ENCODE data around the gene RBM10. TPM values are rescaled to one million over a fixed set of nuclear protein-coding genes. Genes with fewer than 3 reads are reported as not detected.
A peak's percentile ranks its signal among the peaks of the same experiment; 100 is the strongest.

RBM10 gene
- total RNA-seq, 1 donor from 2014 or later: 64.6 TPM

DNA sequence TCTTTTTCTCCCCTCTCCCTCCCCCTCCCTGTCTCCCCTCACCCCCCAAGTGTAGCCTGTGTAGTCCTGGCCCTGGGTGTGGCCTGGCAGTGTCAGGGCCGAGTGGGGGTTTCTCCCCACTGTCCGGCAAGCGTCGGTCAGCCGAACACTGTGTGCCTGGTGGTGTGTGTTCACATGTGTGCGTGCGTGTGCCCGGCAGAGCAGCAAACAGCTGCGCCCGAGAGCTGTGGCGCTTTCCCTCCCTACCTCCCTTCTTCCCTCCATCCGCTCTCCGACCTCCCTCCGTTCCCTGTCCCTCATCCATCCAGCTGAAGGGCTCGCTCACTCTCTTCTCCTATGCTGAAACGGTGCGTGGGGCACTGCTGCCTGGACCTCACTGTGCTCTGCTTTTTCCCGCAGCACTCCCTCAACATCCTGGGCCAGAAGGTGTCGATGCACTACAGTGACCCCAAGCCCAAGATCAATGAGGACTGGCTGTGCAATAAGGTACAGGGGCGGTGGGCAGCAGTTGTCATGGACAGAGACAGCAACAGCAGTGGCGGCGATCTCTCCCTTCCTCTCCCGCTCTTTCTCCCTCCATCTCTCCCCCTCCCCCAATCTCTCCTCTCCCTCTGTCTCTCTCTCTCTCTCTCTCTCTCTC lies 31.2 kb downstream of the RBM10 start:
- H3K27me3 Mint-ChIP-seq: no peaks in the 10 kb centered on the region
- H3K36me3 Mint-ChIP-seq (ENCODE audit: low read depth): peaks cover 39% of the 10 kb centered on the region
- DNase-seq: no peak
- no peak overlapping the region for H3K27ac Mint-ChIP-seq
- H3K4me3 Mint-ChIP-seq: no peak overlapping the region
- no peaks in the 10 kb centered on the region for H3K9me3 Mint-ChIP-seq
- intact Hi-C loops (cut with micrococcal nuclease): no loop called here
- H3K4me1 Mint-ChIP-seq: no peaks in the 10 kb centered on the region

DNA sequence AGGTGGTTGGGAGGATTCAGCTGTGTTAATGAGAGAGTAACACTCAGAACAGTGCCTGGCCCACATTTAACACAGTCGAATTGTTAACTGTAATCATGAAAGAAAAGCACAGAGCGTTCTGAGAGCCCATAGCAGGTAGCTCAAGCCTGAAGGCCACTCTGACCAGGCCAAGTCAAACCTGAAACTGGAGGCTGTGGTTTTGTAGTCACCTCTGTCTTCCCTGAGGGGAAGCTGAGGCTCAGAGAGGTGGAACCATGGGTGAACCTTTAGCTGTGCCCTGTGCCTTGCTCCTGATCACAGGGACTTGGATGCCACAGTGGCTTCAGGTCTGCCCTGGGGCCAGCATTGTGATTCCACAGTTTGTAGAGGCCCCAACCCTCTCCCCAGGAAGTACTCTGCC lies 32.1 kb downstream of the RBM10 start:
- H3K27ac Mint-ChIP-seq: no peak overlapping the region
- intact Hi-C loops (cut with micrococcal nuclease): no loop called here
- no peak for DNase-seq
- no peaks in the 10 kb centered on the region for H3K27me3 Mint-ChIP-seq
- H3K36me3 Mint-ChIP-seq (ENCODE audit: low read depth): peaks cover 38% of the 10 kb centered on the region
- H3K9me3 Mint-ChIP-seq: no peaks in the 10 kb centered on the region
- no peaks in the 10 kb centered on the region for H3K4me1 Mint-ChIP-seq
- H3K4me3 Mint-ChIP-seq: no peak overlapping the region

DNA sequence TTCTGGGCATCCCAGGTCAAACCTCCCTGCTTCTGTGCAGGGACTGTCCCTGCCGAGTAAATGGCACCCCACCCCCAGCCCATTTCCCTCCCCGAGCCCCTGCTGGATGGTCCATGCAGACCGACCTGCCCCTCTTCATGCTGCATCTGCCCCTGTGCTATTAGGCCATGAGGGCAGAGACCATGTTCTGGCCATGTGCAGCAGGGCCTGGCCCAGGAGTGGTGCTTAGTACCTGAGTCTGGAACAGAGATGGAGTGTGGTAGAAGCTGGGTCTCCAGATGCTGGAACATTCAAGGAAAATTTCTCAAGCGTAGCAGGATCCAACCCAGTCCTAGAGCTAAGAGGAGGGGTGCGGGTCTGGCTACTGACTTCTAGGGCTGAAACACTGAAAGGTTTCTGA lies 33.3 kb downstream of the RBM10 start:
- Mint-ChIP-seq H3K9me3 (no peaks in the 10 kb centered on the region), H3K27me3 (no peaks in the 10 kb centered on the region), H3K27ac (no peak overlapping the region), H3K36me3 (ENCODE audit: low read depth) (peaks cover 38% of the 10 kb centered on the region), H3K4me3 (no peak overlapping the region), H3K4me1 (no peaks in the 10 kb centered on the region)
- DNase-seq: no peak
- intact Hi-C loops (cut with micrococcal nuclease): no loop called here

DNA sequence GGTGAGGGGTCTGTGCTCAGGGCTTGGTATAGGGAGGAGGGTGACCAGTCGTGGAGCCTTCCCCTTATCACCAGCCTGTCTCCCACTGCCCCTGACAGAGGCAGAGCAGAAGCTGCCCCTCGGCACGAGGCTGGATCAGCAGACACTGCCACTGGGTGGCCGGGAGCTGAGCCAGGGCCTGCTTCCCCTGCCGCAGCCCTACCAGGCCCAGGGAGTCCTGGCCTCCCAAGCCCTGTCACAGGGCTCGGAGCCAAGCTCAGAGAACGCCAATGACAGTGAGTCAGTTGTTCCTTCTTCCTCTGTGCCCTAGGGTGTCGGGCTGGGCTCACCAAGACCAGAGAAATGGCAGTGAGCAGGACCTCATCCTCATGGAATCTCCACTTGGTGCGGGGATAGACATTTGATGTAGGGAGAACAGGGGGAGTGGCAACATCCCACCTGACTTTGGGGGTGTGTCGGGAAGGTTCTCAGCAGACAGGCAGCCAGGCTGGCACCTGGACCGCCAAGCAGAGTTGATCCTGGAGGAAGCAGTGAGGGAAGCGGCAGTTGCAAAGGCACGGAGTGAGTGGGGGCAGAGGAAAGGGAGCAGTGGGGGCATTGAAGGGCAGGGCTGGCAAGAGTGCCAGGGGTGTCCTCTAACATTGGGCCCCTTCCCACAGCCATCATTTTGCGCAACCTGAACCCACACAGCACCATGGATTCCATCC lies 34.4 kb downstream of the RBM10 start:
- Mint-ChIP-seq H3K9me3 (no peaks in the 10 kb centered on the region), H3K27me3 (no peaks in the 10 kb centered on the region), H3K27ac (no peak overlapping the region), H3K4me3 (no peak overlapping the region), H3K4me1 (no peaks in the 10 kb centered on the region), H3K36me3 (ENCODE audit: low read depth) (peaks cover 37% of the 10 kb centered on the region)
- DNase-seq: no peak
- intact Hi-C loops (cut with micrococcal nuclease): no loop called here

DNA sequence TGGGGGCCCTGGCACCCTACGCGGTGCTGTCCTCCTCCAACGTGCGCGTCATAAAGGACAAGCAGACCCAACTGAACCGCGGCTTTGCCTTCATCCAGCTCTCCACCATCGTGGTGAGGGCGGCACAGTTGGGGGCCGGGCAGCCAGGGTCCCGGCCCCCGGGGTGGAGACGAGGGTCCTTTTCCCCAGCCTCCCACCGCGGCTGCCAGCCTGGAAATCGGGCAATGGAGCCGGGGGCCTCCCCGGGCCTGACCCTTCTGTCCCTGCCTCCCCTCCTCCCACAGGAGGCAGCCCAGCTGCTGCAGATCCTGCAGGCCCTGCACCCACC lies 34.9 kb downstream of the RBM10 start:
- peaks cover 38% of the 10 kb centered on the region for H3K36me3 Mint-ChIP-seq (ENCODE audit: low read depth)
- H3K4me3 Mint-ChIP-seq: no peak overlapping the region
- no peaks in the 10 kb centered on the region for H3K27me3 Mint-ChIP-seq
- no peak for DNase-seq
- no peaks in the 10 kb centered on the region for H3K4me1 Mint-ChIP-seq
- no peak overlapping the region for H3K27ac Mint-ChIP-seq
- H3K9me3 Mint-ChIP-seq: no peaks in the 10 kb centered on the region
- intact Hi-C loops (cut with micrococcal nuclease): no loop called here

DNA sequence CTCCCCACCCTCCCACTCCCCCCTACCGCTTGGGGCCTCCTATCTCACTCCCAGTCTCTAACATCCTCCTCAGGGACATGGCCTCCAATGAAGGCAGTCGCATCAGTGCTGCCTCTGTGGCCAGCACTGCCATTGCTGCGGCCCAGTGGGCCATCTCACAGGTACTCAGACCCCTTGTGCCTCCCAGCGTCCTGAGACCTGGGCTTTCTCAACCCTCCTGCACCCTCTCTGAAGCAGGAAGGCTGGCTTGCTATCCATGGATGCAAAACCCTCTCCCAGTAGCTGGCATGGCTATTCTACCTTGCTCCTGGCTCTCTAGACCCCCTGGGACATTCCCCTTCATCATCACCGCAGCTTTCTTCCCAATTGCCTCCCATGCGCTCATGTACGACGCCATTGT lies 35.3 kb downstream of the RBM10 start:
- Mint-ChIP-seq H3K9me3 (no peaks in the 10 kb centered on the region), H3K36me3 (ENCODE audit: low read depth) (peaks cover 38% of the 10 kb centered on the region), H3K27me3 (no peaks in the 10 kb centered on the region), H3K4me3 (no peak overlapping the region), H3K4me1 (no peaks in the 10 kb centered on the region), H3K27ac (no peak overlapping the region)
- intact Hi-C loops (cut with micrococcal nuclease): no loop called here
- no peak for DNase-seq

DNA sequence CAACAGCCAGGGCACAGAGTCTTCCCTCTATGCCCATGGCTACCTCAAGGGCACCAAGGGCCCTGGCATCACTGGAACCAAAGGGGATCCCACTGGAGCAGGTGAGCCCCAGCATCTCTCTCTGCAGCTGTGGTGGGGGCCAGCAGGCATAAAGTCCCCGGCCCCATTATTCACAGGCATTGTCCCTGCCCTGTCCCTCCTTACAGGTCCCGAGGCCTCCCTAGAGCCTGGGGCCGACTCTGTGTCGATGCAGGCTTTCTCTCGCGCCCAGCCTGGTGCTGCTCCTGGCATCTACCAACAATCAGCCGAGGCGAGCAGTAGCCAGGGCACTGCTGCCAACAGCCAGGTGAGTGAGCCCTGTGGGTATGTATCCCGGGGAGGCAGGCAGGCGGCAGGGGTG lies 36.3 kb downstream of the RBM10 start:
- intact Hi-C loops (cut with micrococcal nuclease): no loop called here
- no peak for DNase-seq
- H3K4me3 Mint-ChIP-seq: no peak overlapping the region
- no peak overlapping the region for H3K27ac Mint-ChIP-seq
- H3K4me1 Mint-ChIP-seq: no peaks in the 10 kb centered on the region
- no peaks in the 10 kb centered on the region for H3K9me3 Mint-ChIP-seq
- H3K36me3 Mint-ChIP-seq (ENCODE audit: low read depth): peaks cover 38% of the 10 kb centered on the region
- no peaks in the 10 kb centered on the region for H3K27me3 Mint-ChIP-seq

DNA sequence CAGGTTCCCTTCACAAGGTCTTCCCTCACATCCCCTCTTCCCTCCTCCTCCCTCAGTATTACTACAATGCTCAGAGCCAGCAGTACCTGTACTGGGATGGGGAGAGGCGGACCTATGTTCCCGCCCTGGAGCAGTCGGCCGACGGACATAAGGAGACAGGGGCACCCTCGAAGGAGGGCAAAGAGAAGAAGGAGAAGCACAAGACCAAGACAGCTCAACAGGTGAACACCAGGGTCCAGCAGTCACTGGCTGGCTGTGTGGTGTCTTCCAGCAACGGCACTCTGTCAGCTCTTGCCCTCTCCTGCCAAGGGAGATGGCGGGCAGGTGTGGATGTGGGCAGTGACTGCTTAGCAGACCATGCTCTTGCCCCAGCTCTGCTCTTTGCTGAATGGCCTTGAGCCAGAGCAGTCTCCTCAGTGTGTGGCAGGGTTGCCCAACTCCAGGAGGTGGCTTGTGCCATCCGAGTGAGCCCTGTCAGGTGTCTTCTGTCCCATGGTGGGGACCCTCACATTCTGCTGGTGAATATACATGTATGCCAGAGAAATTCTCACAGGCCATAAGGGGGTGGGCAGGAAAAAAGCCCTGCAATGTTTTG lies 37.2 kb downstream of the RBM10 start:
- no peak overlapping the region for H3K4me3 Mint-ChIP-seq
- no peaks in the 10 kb centered on the region for H3K9me3 Mint-ChIP-seq
- H3K36me3 Mint-ChIP-seq (ENCODE audit: low read depth): peaks cover 37% of the 10 kb centered on the region
- no peaks in the 10 kb centered on the region for H3K27me3 Mint-ChIP-seq
- H3K4me1 Mint-ChIP-seq: no peaks in the 10 kb centered on the region
- intact Hi-C loops (cut with micrococcal nuclease): no loop called here
- H3K27ac Mint-ChIP-seq: no peak overlapping the region
- DNase-seq: no peak

DNA sequence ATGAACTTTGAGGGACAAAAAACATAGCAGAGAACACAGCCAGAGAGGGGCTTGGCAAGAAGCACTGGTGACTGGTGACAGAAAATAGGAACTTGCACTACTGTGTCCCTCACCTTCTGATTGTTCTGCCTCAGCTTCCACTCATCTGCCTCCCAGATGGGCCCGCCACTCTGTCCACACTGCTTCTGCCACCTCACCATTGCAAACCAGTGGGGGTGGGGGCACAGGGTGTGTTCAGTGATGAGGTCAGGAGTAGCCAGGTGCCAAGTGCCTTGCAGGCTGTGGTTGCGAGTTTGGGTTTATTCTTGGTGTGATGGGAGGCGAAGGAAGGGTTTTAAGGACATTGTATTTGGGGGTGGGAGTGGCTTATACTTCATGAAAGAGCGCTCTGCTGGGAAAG lies 39.5 kb downstream of the RBM10 start:
- Mint-ChIP-seq H3K36me3 (ENCODE audit: low read depth) (peaks cover 25% of the 10 kb centered on the region), H3K9me3 (no peaks in the 10 kb centered on the region), H3K4me1 (peaks cover 6% of the 10 kb centered on the region), H3K27me3 (no peaks in the 10 kb centered on the region), H3K4me3 (no peak overlapping the region), H3K27ac (no peak overlapping the region)
- intact Hi-C loops (cut with micrococcal nuclease): no loop called here
- DNase-seq: no peak

DNA sequence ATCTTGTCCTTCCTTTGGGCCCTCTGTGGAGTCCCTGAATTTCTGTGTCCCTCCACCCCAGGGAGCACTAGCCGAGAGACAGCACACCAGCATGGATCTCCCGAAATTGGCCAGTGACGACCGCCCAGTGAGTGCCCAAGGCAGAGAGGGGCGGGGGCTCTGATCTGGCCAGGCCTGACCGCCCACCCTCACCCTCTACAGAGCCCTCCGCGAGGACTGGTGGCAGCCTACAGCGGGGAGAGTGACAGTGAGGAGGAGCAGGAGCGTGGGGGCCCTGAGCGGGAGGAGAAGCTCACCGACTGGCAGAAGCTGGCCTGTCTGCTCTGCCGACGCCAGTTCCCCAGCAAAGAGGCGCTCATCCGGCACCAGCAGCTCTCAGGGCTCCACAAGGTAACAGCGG lies 40.2 kb downstream of the RBM10 start:
- no peak overlapping the region for H3K4me3 Mint-ChIP-seq
- DNase-seq: no peak
- H3K4me1 Mint-ChIP-seq: peaks cover 6% of the 10 kb centered on the region
- H3K27me3 Mint-ChIP-seq: no peaks in the 10 kb centered on the region
- no peak overlapping the region for H3K27ac Mint-ChIP-seq
- intact Hi-C loops (cut with micrococcal nuclease): no loop called here
- H3K9me3 Mint-ChIP-seq: no peaks in the 10 kb centered on the region
- peaks cover 24% of the 10 kb centered on the region for H3K36me3 Mint-ChIP-seq (ENCODE audit: low read depth)

DNA sequence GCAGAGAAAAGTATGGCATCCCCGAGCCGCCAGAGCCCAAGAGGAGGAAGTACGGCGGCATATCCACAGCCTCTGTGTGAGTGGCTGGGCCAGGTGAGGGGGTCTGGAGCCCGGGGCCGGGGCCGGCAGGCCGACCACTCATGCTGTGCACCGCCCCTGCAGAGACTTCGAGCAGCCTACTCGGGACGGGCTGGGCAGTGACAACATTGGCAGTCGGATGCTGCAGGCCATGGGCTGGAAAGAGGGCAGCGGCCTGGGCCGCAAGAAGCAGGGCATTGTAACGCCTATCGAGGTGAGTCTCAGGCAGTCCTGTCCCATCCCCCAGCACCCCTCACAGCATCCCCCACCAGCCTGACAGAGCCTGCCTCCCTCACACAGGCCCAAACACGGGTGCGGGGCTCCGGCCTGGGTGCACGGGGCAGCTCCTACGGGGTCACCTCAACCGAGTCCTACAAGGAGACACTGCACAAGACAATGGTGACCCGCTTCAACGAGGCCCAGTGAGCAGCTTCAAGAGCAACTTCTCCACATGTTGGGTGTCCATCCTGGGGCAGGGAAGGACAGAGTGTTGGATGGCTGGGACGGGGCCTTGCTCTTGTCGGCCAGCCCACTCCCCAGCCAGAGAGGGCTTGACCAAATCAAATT lies 41.2 kb downstream of the RBM10 start:
- no peak for DNase-seq
- H3K4me1 Mint-ChIP-seq: peaks cover 9% of the 10 kb centered on the region
- no peak overlapping the region for H3K27ac Mint-ChIP-seq
- no peak overlapping the region for H3K4me3 Mint-ChIP-seq
- intact Hi-C loops (cut with micrococcal nuclease): no loop called here
- no peaks in the 10 kb centered on the region for H3K27me3 Mint-ChIP-seq
- H3K36me3 Mint-ChIP-seq (ENCODE audit: low read depth): peaks cover 19% of the 10 kb centered on the region
- H3K9me3 Mint-ChIP-seq: no peaks in the 10 kb centered on the region

DNA sequence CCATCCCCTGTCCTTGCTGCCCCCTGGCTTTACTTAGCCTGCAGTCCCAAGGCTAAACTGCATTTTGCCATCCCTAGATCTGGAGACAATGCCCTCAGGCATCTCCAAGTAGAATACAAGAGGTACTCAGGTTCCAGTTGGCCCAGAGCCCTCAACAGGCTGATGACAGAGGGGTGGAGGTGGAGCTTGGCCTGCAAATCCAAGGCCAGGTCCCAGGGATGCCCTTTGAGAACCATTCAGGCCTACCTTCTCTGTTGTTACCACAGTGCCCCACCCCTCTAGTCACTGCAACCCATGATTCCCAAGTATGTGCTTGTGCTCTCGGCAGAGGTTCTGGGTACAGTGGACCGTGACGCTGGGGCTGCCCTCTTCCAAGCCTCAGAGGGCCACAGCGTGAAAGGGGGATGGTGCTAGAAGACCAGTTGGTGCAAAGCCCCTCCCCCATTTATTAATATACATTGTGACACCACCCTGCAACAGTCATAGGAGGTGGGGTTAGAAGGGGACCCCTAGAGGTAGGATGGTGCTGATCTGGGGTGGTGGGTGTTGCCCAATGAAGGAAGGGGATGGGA lies 42.2 kb downstream of the RBM10 start:
- Mint-ChIP-seq H3K27me3 (no peaks in the 10 kb centered on the region), H3K36me3 (ENCODE audit: low read depth) (peaks cover 16% of the 10 kb centered on the region), H3K27ac (peak overlapping the region; percentile 11), H3K4me1 (peaks cover 9% of the 10 kb centered on the region), H3K4me3 (no peak overlapping the region), H3K9me3 (no peaks in the 10 kb centered on the region)
- DNase-seq: no peak
- intact Hi-C loops (cut with micrococcal nuclease): no loop called here

DNA sequence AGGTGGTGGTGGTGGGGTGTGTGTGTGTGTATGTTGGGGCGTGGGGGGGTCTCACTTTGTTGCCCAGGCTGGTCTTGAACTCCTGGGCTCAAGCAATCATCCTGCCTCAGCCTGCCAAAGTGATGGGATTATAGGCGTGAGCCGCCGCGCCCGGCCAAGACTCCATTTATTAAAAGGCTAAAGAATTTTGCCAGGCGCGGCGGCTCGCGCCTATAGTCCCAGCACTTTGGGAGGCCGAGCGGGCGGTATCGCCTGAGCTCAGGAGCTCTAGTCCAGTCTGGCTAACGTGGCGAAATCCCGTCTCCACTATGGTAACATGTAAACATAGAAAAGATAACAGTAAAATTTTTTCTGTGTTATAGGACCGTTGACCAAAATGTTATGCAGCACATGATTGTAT lies 44.9 kb downstream of the RBM10 start:
- intact Hi-C loops (cut with micrococcal nuclease): loop anchor here (2.0 to 10.0 kb wide), 3 partner anchors 45 to 465 kb away; partner anchors contain the start of genes ELK1, NDUFB11, RBM10 and UXT
- H3K9me3 Mint-ChIP-seq: no peaks in the 10 kb centered on the region
- no peak for DNase-seq
- no peak overlapping the region for H3K4me3 Mint-ChIP-seq
- no peak overlapping the region for H3K27ac Mint-ChIP-seq
- H3K4me1 Mint-ChIP-seq: peaks cover 17% of the 10 kb centered on the region
- H3K36me3 Mint-ChIP-seq (ENCODE audit: low read depth): peaks cover 16% of the 10 kb centered on the region
- no peaks in the 10 kb centered on the region for H3K27me3 Mint-ChIP-seq

Data from activated CD4-positive, alpha-beta T cell treated with anti-CD3 and anti-CD28 coated beads, Interleukin-2, amount 10 ng/mL, durations not matched to agents 24 days and 14 days (primary cell).